ENCODE results near the gene SDR42E2. TPM values are rescaled to one million over a fixed set of nuclear protein-coding genes. Genes with fewer than 3 reads are reported as not detected.
A peak's percentile ranks its signal among the peaks of the same experiment; 100 is the strongest.

The SDR42E2 gene
- total and polyA plus RNA-seq, 8 donors = 0.10 to 0.34 (median 0.21) TPM; not detected in 1

DNA sequence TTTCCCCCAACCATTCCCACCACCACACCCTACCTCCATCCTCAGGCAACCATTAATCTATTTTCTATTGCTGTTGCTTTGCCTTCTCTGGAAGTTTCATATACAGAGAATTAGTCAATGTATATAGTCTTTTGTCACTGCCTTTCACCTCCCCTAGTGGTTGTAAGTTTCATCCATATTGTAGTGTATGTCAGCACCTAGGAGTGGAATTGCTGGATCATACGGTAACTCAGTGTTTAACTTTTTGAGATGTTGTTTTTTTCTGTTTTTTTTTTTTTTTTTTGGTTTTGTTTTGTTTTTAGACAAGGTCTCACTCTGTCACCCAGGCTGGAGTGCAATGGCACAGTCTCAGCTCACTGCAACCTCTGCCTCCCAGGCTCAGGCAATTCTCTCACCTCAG, 60.7 kb downstream of the SDR42E2 start:
- ATAC-seq = no peak
- H3K27me3 ChIP-seq = no peaks in the 10 kb centered on the region
- no peaks in the 10 kb centered on the region for H3K9me3 ChIP-seq
- intact Hi-C loops (cut with DNase I) = no loop called here
- H3K36me3 ChIP-seq = peaks cover 0 to 21% of the 10 kb centered on the region in 2 donors
- TF ChIP-seq, protein P1, sequence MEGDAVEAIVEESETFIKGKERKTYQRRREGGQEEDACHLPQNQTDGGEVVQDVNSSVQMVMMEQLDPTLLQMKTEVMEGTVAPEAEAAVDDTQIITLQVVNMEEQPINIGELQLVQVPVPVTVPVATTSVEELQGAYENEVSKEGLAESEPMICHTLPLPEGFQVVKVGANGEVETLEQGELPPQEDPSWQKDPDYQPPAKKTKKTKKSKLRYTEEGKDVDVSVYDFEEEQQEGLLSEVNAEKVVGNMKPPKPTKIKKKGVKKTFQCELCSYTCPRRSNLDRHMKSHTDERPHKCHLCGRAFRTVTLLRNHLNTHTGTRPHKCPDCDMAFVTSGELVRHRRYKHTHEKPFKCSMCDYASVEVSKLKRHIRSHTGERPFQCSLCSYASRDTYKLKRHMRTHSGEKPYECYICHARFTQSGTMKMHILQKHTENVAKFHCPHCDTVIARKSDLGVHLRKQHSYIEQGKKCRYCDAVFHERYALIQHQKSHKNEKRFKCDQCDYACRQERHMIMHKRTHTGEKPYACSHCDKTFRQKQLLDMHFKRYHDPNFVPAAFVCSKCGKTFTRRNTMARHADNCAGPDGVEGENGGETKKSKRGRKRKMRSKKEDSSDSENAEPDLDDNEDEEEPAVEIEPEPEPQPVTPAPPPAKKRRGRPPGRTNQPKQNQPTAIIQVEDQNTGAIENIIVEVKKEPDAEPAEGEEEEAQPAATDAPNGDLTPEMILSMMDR (IDR thresholded peaks at IDR 0.05) = no peak
- DNase-seq = no peak
- H3K4me1 ChIP-seq = peaks cover 0 to 13% of the 10 kb centered on the region in 2 donors
- no peak overlapping the region for H3K27ac ChIP-seq
- H3K4me3 ChIP-seq = no peak overlapping the region

DNA sequence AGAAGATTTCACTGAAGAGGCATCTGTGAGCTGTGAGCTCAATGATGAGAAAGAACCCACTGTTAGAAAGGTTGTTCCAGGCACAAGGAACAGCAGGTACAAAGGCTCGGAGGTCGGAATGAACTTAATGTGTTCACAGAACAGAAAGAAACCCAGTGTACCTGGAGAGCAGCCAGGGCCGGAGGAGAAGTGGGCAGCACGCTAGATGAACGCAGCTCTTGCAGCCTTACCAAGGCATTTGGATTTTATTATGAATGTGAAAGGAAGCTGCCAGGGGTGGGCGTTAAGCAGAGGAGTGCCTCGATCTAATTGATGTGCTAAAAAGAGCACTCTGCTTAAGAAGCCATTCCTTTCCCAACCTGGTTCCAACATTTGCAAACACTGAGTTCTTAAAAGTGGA, 62.8 kb downstream of the SDR42E2 start:
- Histone ChIP-seq H3K27ac (no peak overlapping the region), H3K36me3 (peaks cover 0 to 42% of the 10 kb centered on the region in 2 donors), H3K27me3 (no peaks in the 10 kb centered on the region), H3K4me3 (no peak overlapping the region), H3K9me3 (no peaks in the 10 kb centered on the region), H3K4me1 (peaks cover 0 to 10% of the 10 kb centered on the region in 2 donors)
- intact Hi-C loops (cut with DNase I) = no loop called here
- TF ChIP-seq, protein P1 (IDR thresholded peaks at IDR 0.05) = no peak
- DNase-seq (no peak), ATAC-seq (no peak)

DNA sequence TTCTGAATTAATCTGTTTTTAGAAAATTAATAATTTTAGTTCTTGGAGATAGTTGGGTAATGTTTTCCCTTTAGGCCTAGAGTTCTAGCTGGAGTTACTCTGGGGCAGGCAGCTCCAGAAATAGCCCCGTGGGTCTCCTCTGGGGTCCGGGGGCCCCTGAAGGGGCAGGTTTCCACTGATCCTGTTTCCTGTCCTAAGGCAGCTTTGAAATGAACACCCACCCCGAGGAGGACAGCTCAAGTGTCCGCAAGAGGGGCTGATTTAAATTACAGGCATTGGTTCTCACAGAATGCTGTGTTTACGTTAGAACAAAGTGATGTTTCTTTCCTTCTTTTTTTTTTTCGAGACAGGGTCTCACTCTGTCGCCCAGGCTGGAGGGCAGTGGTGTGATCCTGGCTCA, 67.6 kb downstream of the SDR42E2 start:
- Histone ChIP-seq H3K9me3 (no peaks in the 10 kb centered on the region), H3K27ac (no peak overlapping the region), H3K27me3 (no peaks in the 10 kb centered on the region), H3K4me3 (no peak overlapping the region), H3K36me3 (peaks cover 0 to 67% of the 10 kb centered on the region in 2 donors), H3K4me1 (no peaks in the 10 kb centered on the region)
- no peak for ATAC-seq
- intact Hi-C loops (cut with DNase I) = no loop called here
- TF ChIP-seq, protein P1 (IDR thresholded peaks at IDR 0.05) = no peak
- DNase-seq = no peak

DNA sequence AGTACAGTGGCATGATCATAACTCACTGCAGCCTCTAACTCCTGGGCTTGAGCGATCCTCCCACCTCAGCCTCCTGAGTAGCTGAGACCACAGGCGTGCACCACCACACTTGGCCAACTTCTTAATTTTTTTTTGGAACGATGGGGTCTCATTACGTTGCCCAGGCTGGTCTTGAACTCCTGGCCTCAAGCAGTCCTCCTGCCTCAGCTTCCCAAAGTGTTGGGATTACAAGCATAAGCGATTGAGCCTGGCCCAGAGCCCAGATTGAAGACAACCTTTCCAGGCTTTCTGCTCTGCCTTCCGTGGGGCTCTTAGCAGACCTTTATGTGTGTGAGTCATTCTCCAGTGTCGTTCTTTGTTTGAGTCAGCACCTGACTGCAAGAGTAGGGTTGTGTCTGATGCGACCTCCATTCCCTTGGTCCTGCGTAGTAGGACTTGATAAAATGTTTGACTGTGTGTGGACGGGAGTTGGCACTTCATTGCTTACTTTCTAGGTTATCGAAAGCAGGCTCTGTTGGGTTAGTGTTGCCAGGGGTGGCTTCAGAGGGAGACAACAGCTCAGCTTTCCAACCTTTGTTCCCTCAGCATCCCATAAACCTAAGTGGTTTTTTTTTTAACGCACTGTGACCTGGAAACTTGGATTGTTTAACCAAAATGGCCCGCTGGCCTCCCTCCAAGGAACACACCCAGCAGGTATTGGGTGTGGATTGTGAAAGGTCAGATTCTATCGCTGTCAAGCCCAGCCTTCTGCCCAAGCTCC, 70.2 kb downstream of the SDR42E2 start:
- H3K27ac ChIP-seq = peak overlapping the region in 1 of 2 donors; percentile 9
- intact Hi-C loops (cut with DNase I) = no loop called here
- peaks cover 0 to 57% of the 10 kb centered on the region in 2 donors for H3K36me3 ChIP-seq
- H3K4me1 ChIP-seq = peaks cover 0 to 10% of the 10 kb centered on the region in 2 donors
- TF ChIP-seq, protein P1 (IDR thresholded peaks at IDR 0.05) = no peak
- no peaks in the 10 kb centered on the region for H3K9me3 ChIP-seq
- ATAC-seq = peak; percentile 76
- DNase-seq = peak in 1 of 4 donors; percentile 41
- H3K4me3 ChIP-seq = no peak overlapping the region
- H3K27me3 ChIP-seq = no peaks in the 10 kb centered on the region

DNA sequence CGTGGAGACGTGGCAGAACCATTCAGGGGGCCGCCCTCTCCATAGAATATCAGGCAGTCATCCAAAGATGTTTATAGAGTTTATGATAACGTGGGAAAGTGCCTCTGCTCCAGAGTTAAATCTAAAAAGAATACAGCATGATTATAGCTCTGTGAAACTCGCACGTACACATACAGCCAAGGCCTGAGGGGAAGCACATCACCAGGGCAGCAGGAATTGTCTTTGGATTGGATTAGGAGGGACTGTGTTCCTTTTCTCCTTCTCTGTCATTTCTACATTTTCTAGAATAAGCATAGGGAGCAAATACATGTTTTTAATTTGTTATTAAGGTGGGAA, 70.7 kb downstream of the SDR42E2 start:
- H3K27ac ChIP-seq = peak overlapping the region in 1 of 2 donors; percentile 9
- no peaks in the 10 kb centered on the region for H3K27me3 ChIP-seq
- DNase-seq = no peak
- TF ChIP-seq, protein P1 (IDR thresholded peaks at IDR 0.05) = no peak
- H3K4me1 ChIP-seq = peaks cover 0 to 10% of the 10 kb centered on the region in 2 donors
- intact Hi-C loops (cut with DNase I) = no loop called here
- ATAC-seq = peak; percentile 16
- H3K36me3 ChIP-seq = peaks cover 0 to 53% of the 10 kb centered on the region in 2 donors
- H3K9me3 ChIP-seq = no peaks in the 10 kb centered on the region
- H3K4me3 ChIP-seq = no peak overlapping the region

Measured in left lung (tissue), 10 donors.